Liver (tissue), 9 donors: ENCODE results near the gene CRPPA. TPM values are rescaled to one million over a fixed set of nuclear protein-coding genes. Genes with fewer than 3 reads are reported as not detected.

Source experiments
- DNase-seq: peaks from one replicate; pipeline ENCODE4 v3.0.0-alpha.2; 2017; ENCODE audit warnings: low spot score
- H3K27ac ChIP-seq, 2 donors: one replicate each; pipeline ENCODE4 v1.7.0; 2013; ENCODE audit warnings: inconsistent platforms in 2 of 2, low read length in 2 of 2, control low read depth in 1 of 2, low read depth in 1 of 2, mild to moderate bottlenecking in 1 of 2
- H3K27me3 ChIP-seq, 4 donors: one replicate each; pipeline versions ENCODE4 v1.6.1 to v1.7.0; 2013; ENCODE audit warnings: low read length in 3 of 4, inconsistent platforms in 1 of 4, mild to moderate bottlenecking in 1 of 4, moderate library complexity in 1 of 4; ENCODE audit not compliant: control insufficient read depth in 4 of 4, insufficient read depth in 4 of 4
- H3K36me3 ChIP-seq, 4 donors: one replicate each; pipeline versions ENCODE4 v1.6.1 to v1.7.0; 2013; ENCODE audit warnings: low read length in 3 of 4, mild to moderate bottlenecking in 3 of 4, low read depth in 1 of 4, moderate library complexity in 1 of 4; ENCODE audit not compliant: control insufficient read depth in 4 of 4, insufficient read depth in 3 of 4
- H3K4me1 ChIP-seq, 4 donors: one replicate each; pipeline versions ENCODE4 v1.6.1 to v1.7.0; 2013; ENCODE audit warnings: low read length in 3 of 4, mild to moderate bottlenecking in 3 of 4, moderate library complexity in 1 of 4; ENCODE audit not compliant: control insufficient read depth in 4 of 4, insufficient read depth in 4 of 4
- H3K4me3 ChIP-seq, 3 donors: one replicate each; pipeline versions ENCODE4 v1.6.1 to v1.7.0; 2013; ENCODE audit warnings: low read length in 3 of 3, control low read depth in 1 of 3, low read depth in 1 of 3, mild to moderate bottlenecking in 1 of 3
- H3K9ac ChIP-seq, 2 donors: one replicate each; pipeline ENCODE4 v1.7.0; 2013; ENCODE audit warnings: low read length in 2 of 2, mild to moderate bottlenecking in 2 of 2, moderate library complexity in 2 of 2, control low read depth in 1 of 2, low read depth in 1 of 2
- H3K9me3 ChIP-seq, 4 donors: one replicate each; pipeline versions ENCODE4 v1.6.1 to v1.7.0; 2013; ENCODE audit warnings: low read length in 3 of 4; ENCODE audit not compliant: control insufficient read depth in 4 of 4
- CTCF ChIP-seq: fragments of 150-350 bp; IDR thresholded peaks from 2 replicates; pipeline ENCODE4 v1.5.1; 2017; ENCODE audit warnings: improper control_type of control experiment, low read depth, low read length; ENCODE audit not compliant: missing input control
- EGR1 ChIP-seq, 2 donors: IDR thresholded peaks; 2 replicates each; pipeline ENCODE4 v1.6.1; 2016 to 2018; ENCODE audit warnings: antibody characterized with exemption in 2 of 2, low read depth in 2 of 2
- FOXA1 ChIP-seq: IDR thresholded peaks from 2 replicates; pipeline ENCODE4 v1.6.1; 2016; ENCODE audit warnings: antibody characterized with exemption
- FOXA2 ChIP-seq: IDR thresholded peaks from 2 replicates; pipeline ENCODE4 v1.6.1; 2016; ENCODE audit warnings: antibody characterized with exemption
- GABPA ChIP-seq, 2 donors: IDR thresholded peaks in 1 of 2; conservative IDR thresholded peaks in 1 of 2; 2 replicates each; pipeline ENCODE4 v1.6.1; 2016; ENCODE audit warnings: antibody characterized with exemption in 2 of 2, mild to moderate bottlenecking in 1 of 2, moderate library complexity in 1 of 2
- HNF4A ChIP-seq, 2 donors: conservative IDR thresholded peaks; 2 replicates each; pipeline ENCODE4 v1.6.1; 2016; ENCODE audit warnings: antibody characterized with exemption in 2 of 2, mild to moderate bottlenecking in 2 of 2
- HNF4G ChIP-seq: IDR thresholded peaks from 2 replicates; pipeline ENCODE4 v1.6.1; 2016; ENCODE audit warnings: antibody characterized with exemption
- JUND ChIP-seq, 2 donors: IDR thresholded peaks; 2 replicates each; pipeline ENCODE4 v1.6.1; 2016; ENCODE audit warnings: antibody characterized with exemption in 2 of 2
- NR2F2 ChIP-seq: IDR thresholded peaks from 2 replicates; pipeline ENCODE4 v1.6.1; 2016; ENCODE audit warnings: antibody characterized with exemption
- RAD21 ChIP-seq, 2 donors: IDR thresholded peaks; 2 replicates each; pipeline ENCODE4 v1.6.1; 2016; ENCODE audit warnings: antibody characterized with exemption in 2 of 2, mild to moderate bottlenecking in 2 of 2
- RXRA ChIP-seq, 2 donors: IDR thresholded peaks; 2 replicates each; pipeline ENCODE4 v1.6.1; 2017 to 2018; ENCODE audit warnings: antibody characterized with exemption in 2 of 2, mild to moderate bottlenecking in 1 of 2
- TAF1 ChIP-seq: conservative IDR thresholded peaks from 2 replicates; pipeline ENCODE4 v1.6.1; 2016; ENCODE audit warnings: antibody characterized with exemption, mild to moderate bottlenecking
- YY1 ChIP-seq: IDR thresholded peaks from 2 replicates; pipeline ENCODE4 v1.6.1; 2016; ENCODE audit warnings: antibody characterized with exemption, mild to moderate bottlenecking
- ZBTB33 ChIP-seq: IDR thresholded peaks from 2 replicates; pipeline ENCODE4 v1.6.1; 2016; ENCODE audit warnings: antibody characterized with exemption
- WGBS: extraction: QIAGEN DNeasy Blood & Tissue Kit; methylation state at CpG from one replicate; pipeline ENCODE4 v1.1.7; 2013; 5-methylcytosine and 5-hydroxymethylcytosine counted together
- polyA plus RNA-seq, 2 donors: library from polyadenylated mRNA; stranded (reverse) in 1 of 2; unstranded in 1 of 2; fragments of 200-250 nt in 1 of 2; fragments of >200 nt in 1 of 2; fragmentation: Nextera tagmentation in 1 of 2; extraction: Ambion mirVana in 1 of 2; gene quantifications; one replicate each; pipeline versions ENCODE4 v1.2.1 to v1.2.3, GENCODE V29; 2013 to 2015
- total RNA-seq, 2 donors: library from RNA; depleted of rRNA; stranded (reverse); fragments of >200 nt; gene quantifications; one replicate each; pipeline ENCODE4 v1.2.3, GENCODE V29; 2014
- TF ChIP-seq, protein P1 (sequence below): IDR thresholded peaks from 2 replicates; pipeline ENCODE4 v1.6.1; 2016; ENCODE audit warnings: antibody characterized with exemption, mild to moderate bottlenecking
- TF ChIP-seq, protein P2 (sequence below): IDR thresholded peaks from 2 replicates; pipeline ENCODE4 v1.6.1; 2016; ENCODE audit warnings: antibody characterized with exemption
- TF ChIP-seq, protein P3 (sequence below): IDR thresholded peaks from 2 replicates; pipeline ENCODE4 v1.6.1; 2016; ENCODE audit warnings: antibody characterized with exemption
- donor health status: healthy.
- donor health status: healthy.
- donor health status: healthy.
- donor health status: healthy.
- donor health status: healthy.

The CRPPA gene
- total and polyA plus RNA-seq, 4 donors = 0.47 to 3.7 (median 1.8) TPM

DNA sequence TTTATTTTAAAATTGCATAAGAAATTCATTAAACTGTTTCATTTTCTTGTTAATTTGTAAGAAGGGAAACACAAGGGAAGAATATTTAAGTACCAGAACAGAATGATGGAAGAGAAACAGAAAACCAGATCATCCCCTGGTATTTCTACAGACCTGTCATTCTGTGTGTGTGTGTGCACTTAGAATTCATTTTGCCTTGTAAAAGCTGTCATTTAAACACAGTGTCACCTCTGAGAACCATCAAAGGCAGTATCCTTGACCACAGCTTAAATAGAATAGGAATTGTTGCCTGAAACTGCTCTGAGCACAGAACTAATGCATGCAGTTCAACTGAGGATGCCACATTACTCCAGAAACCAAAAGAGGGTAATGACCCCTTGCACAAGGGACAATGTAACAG, 6.8 kb upstream of the CRPPA start:
- H3K27me3 ChIP-seq = no peaks in the 10 kb centered on the region
- no peaks in the 10 kb centered on the region for H3K4me1 ChIP-seq
- no peak for DNase-seq
- no peak for TF ChIP-seq YY1
- TF ChIP-seq HNF4A (conservative IDR thresholded peaks at IDR 0.05) = no peak
- no peak for TF ChIP-seq TAF1
- TF ChIP-seq ZBTB33 = no peak
- no peak for TF ChIP-seq CTCF
- no peak for TF ChIP-seq RXRA (IDR thresholded peaks at IDR 0.05)
- TF ChIP-seq, protein P1, sequence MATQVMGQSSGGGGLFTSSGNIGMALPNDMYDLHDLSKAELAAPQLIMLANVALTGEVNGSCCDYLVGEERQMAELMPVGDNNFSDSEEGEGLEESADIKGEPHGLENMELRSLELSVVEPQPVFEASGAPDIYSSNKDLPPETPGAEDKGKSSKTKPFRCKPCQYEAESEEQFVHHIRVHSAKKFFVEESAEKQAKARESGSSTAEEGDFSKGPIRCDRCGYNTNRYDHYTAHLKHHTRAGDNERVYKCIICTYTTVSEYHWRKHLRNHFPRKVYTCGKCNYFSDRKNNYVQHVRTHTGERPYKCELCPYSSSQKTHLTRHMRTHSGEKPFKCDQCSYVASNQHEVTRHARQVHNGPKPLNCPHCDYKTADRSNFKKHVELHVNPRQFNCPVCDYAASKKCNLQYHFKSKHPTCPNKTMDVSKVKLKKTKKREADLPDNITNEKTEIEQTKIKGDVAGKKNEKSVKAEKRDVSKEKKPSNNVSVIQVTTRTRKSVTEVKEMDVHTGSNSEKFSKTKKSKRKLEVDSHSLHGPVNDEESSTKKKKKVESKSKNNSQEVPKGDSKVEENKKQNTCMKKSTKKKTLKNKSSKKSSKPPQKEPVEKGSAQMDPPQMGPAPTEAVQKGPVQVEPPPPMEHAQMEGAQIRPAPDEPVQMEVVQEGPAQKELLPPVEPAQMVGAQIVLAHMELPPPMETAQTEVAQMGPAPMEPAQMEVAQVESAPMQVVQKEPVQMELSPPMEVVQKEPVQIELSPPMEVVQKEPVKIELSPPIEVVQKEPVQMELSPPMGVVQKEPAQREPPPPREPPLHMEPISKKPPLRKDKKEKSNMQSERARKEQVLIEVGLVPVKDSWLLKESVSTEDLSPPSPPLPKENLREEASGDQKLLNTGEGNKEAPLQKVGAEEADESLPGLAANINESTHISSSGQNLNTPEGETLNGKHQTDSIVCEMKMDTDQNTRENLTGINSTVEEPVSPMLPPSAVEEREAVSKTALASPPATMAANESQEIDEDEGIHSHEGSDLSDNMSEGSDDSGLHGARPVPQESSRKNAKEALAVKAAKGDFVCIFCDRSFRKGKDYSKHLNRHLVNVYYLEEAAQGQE = no peak
- TF ChIP-seq JUND (IDR thresholded peaks at IDR 0.05) = no peak
- TF ChIP-seq FOXA1 = no peak
- TF ChIP-seq, protein P2, sequence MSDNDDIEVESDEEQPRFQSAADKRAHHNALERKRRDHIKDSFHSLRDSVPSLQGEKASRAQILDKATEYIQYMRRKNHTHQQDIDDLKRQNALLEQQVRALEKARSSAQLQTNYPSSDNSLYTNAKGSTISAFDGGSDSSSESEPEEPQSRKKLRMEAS = no peak
- no peak for TF ChIP-seq GABPA (IDR thresholded peaks at IDR 0.05 in 1 of 2, conservative IDR thresholded peaks at IDR 0.05 in 1 of 2)
- TF ChIP-seq RAD21 (IDR thresholded peaks at IDR 0.05) = no peak
- TF ChIP-seq, protein P3, sequence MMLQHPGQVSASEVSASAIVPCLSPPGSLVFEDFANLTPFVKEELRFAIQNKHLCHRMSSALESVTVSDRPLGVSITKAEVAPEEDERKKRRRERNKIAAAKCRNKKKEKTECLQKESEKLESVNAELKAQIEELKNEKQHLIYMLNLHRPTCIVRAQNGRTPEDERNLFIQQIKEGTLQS = no peak
- no peak for TF ChIP-seq NR2F2
- no peak for TF ChIP-seq FOXA2
- TF ChIP-seq HNF4G = no peak
- TF ChIP-seq EGR1 (IDR thresholded peaks at IDR 0.05; ENCODE audit: low read depth in 2 of 2) = no peak
- H3K27ac ChIP-seq = no peak overlapping the region
- no peaks in the 10 kb centered on the region for H3K9me3 ChIP-seq
- H3K36me3 ChIP-seq = no peaks in the 10 kb centered on the region
- no peak overlapping the region for H3K9ac ChIP-seq
- no peak overlapping the region for H3K4me3 ChIP-seq

GRCh38 chr7:16423761-16424160, 2.4 kb upstream of the CRPPA start:
- H3K4me1 ChIP-seq = peaks cover 0 to 20% (median 16%) of the 10 kb centered on the region in 4 donors
- no peak for TF ChIP-seq HNF4A (conservative IDR thresholded peaks at IDR 0.05)
- 86% methylated on average over 1 of the region's 1 CpG for WGBS
- H3K27me3 ChIP-seq = no peaks in the 10 kb centered on the region
- no peak overlapping the region for H3K4me3 ChIP-seq
- no peak overlapping the region for H3K27ac ChIP-seq
- no peak for DNase-seq
- H3K9ac ChIP-seq = no peak overlapping the region
- H3K9me3 ChIP-seq = no peaks in the 10 kb centered on the region
- H3K36me3 ChIP-seq = no peaks in the 10 kb centered on the region
